Nephron progenitor cell (in vitro differentiated cells): ENCODE measurements around the gene ARHGAP24.

Source experiments
- DNase-seq: peaks from one replicate; pipeline ENCODE4 v3.0.0; 2021
- H3K27ac Mint-ChIP-seq: 2 replicates; pipeline ENCODE4 v1.8.0; 2021; ENCODE audit warnings: mild to moderate bottlenecking, moderate library complexity, mixed read lengths
- H3K27me3 Mint-ChIP-seq: 2 replicates; pipeline ENCODE4 v1.8.0; 2021; ENCODE audit warnings: mild to moderate bottlenecking, low read depth, mixed read lengths; ENCODE audit not compliant: poor library complexity
- H3K36me3 Mint-ChIP-seq: 2 replicates; pipeline ENCODE4 v1.8.0; 2021; ENCODE audit warnings: low read depth, mixed read lengths
- H3K4me1 Mint-ChIP-seq: 2 replicates; pipeline ENCODE4 v1.8.0; 2021; ENCODE audit warnings: mixed read lengths
- H3K4me3 Mint-ChIP-seq: 2 replicates; pipeline ENCODE4 v1.8.0; 2021; ENCODE audit warnings: mild to moderate bottlenecking, moderate library complexity, mixed read lengths
- H3K9me3 Mint-ChIP-seq: 2 replicates; pipeline ENCODE4 v1.8.0; 2021; ENCODE audit warnings: mild to moderate bottlenecking, moderate library complexity, mixed read lengths
- TF ChIP-seq, protein P1 (sequence below): fragments of 200-600 bp; sonication (generic); IDR thresholded peaks from 2 replicates; pipeline ENCODE4 v1.5.0; 2021; ENCODE audit warnings: antibody characterized with exemption

ARHGAP24 gene

DNA sequence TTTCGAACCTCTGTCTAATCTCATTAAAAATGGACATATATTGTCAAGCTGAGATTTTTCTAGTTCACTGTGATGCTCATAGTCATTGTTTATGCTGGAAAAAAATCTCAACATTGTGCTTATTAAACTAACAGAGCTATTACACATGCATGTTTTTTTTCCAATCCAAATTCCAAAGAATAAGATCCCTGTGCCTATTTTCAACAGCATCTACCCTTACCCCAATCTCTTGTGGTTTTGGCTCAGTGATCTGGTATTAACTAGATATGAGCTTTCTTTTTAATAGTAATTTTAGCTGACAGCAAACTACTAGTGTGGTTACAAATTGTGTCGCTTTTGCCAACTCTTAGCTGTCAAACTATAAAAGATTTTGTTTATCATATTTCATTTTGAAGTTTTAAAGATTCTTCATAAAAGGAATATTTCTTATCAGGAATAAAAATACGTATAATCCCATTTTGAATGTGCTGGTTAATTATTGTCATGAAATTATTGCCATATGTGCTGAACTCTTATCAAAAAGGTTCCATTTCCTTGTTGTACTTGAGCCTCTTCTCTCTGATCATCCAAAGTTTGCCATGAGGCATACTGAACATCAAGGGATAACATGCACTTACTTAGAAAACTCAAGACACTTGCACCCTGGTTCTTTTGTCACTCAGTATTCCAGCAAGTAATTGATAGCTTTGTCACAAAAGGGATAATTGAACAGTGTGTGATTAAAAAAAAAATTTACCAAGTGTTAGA lies 241.2 kb downstream of the ARHGAP24 start:
- Mint-ChIP-seq H3K27me3 (peaks cover 5% of the 10 kb centered on the region), H3K9me3 (no peaks in the 10 kb centered on the region), H3K4me1 (no peaks in the 10 kb centered on the region), H3K4me3 (no peak overlapping the region), H3K27ac (no peak overlapping the region), H3K36me3 (no peaks in the 10 kb centered on the region)
- no peak for DNase-seq
- TF ChIP-seq, protein P1, sequence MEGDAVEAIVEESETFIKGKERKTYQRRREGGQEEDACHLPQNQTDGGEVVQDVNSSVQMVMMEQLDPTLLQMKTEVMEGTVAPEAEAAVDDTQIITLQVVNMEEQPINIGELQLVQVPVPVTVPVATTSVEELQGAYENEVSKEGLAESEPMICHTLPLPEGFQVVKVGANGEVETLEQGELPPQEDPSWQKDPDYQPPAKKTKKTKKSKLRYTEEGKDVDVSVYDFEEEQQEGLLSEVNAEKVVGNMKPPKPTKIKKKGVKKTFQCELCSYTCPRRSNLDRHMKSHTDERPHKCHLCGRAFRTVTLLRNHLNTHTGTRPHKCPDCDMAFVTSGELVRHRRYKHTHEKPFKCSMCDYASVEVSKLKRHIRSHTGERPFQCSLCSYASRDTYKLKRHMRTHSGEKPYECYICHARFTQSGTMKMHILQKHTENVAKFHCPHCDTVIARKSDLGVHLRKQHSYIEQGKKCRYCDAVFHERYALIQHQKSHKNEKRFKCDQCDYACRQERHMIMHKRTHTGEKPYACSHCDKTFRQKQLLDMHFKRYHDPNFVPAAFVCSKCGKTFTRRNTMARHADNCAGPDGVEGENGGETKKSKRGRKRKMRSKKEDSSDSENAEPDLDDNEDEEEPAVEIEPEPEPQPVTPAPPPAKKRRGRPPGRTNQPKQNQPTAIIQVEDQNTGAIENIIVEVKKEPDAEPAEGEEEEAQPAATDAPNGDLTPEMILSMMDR = no peak

DNA sequence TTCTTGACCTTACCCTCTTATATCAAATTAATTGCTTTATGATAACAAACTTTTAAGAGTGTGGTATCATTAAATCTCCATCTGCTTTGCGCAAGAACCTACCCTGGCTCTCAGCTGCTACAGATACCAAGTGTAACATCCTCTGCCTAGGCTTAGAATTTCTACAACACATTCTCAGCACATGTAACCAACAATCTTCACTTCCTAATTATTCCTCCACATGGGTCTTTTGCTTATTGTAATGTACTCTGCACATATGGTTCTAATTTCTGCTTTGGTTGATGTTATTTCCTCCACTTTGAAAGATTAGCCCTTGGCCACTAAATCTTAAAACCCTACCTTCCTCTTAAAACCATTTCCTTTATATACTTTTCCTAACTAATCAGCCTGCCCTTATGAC lies 242.4 kb downstream of the ARHGAP24 start:
- Mint-ChIP-seq H3K27me3 (peaks cover 7% of the 10 kb centered on the region), H3K36me3 (no peaks in the 10 kb centered on the region), H3K4me3 (no peak overlapping the region), H3K4me1 (no peaks in the 10 kb centered on the region), H3K9me3 (no peaks in the 10 kb centered on the region), H3K27ac (no peak overlapping the region)
- no peak for DNase-seq
- TF ChIP-seq, protein P1 = no peak

DNA sequence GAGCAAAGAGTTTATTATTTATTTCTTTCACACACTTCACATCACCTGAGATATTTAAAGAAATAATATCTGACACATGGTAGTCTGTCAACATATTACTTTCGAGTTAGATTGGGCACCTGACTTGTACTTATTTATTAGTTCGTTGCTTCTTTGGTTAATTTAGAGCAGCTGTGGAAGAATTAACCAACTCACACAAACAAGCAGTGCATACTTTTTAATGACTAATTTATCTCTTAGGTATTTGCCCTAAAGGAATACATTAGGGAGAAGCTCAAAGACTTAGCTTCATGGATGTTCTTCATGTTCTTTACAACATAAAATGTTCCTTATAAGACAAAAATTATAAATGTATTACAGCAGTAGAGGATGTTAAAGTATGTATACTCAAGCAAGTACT lies 242.9 kb downstream of the ARHGAP24 start:
- H3K4me3 Mint-ChIP-seq = no peak overlapping the region
- no peak overlapping the region for H3K27ac Mint-ChIP-seq
- no peaks in the 10 kb centered on the region for H3K4me1 Mint-ChIP-seq
- no peaks in the 10 kb centered on the region for H3K9me3 Mint-ChIP-seq
- H3K36me3 Mint-ChIP-seq = no peaks in the 10 kb centered on the region
- H3K27me3 Mint-ChIP-seq = peaks cover 7% of the 10 kb centered on the region
- TF ChIP-seq, protein P1 = no peak
- DNase-seq = no peak

DNA sequence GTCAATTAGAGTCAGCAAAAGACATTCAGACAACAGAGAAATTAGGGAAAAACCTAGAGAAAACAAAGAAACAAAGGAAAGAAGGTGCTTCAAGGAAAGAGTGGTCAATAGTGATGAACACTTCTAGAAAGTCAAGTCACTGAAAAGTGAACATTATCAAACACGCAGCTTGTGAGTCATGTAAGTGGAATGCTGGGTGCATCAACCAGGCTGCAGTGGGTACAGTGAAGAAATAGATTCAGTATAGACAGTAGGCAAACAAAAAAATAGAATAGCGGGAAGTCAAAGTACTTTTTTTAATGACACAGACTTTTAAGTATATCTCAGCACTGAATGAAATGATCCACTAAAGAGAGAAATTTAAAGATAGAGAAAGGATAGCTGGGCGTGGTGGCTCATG lies 245.8 kb downstream of the ARHGAP24 start:
- Mint-ChIP-seq H3K27ac (no peak overlapping the region), H3K4me3 (no peak overlapping the region), H3K36me3 (no peaks in the 10 kb centered on the region), H3K4me1 (no peaks in the 10 kb centered on the region), H3K27me3 (peaks cover 7% of the 10 kb centered on the region), H3K9me3 (no peaks in the 10 kb centered on the region)
- no peak for DNase-seq
- TF ChIP-seq, protein P1 = no peak

GRCh38 chr4:85722401-85722800 lies 247.5 kb downstream of the ARHGAP24 start:
- DNase-seq = no peak
- no peak overlapping the region for H3K27ac Mint-ChIP-seq
- no peaks in the 10 kb centered on the region for H3K9me3 Mint-ChIP-seq
- TF ChIP-seq, protein P1 = no peak
- H3K36me3 Mint-ChIP-seq = no peaks in the 10 kb centered on the region
- no peaks in the 10 kb centered on the region for H3K4me1 Mint-ChIP-seq
- H3K4me3 Mint-ChIP-seq = no peak overlapping the region
- peaks cover 7% of the 10 kb centered on the region for H3K27me3 Mint-ChIP-seq

GRCh38 chr4:85722807-85723206 lies 247.9 kb downstream of the ARHGAP24 start:
- H3K4me1 Mint-ChIP-seq = no peaks in the 10 kb centered on the region
- no peaks in the 10 kb centered on the region for H3K36me3 Mint-ChIP-seq
- H3K27ac Mint-ChIP-seq = no peak overlapping the region
- peaks cover 7% of the 10 kb centered on the region for H3K27me3 Mint-ChIP-seq
- TF ChIP-seq, protein P1 = no peak
- DNase-seq = no peak
- H3K9me3 Mint-ChIP-seq = no peaks in the 10 kb centered on the region
- no peak overlapping the region for H3K4me3 Mint-ChIP-seq
